Esophagus muscularis mucosa (tissue), 4 donors: Measurements from ENCODE around the gene PDE8B. TPM values are rescaled to one million over a fixed set of nuclear protein-coding genes. Genes with fewer than 3 reads are reported as not detected.

Experiments
- DNase-seq: peaks from one replicate; pipeline ENCODE4 v3.0.0-alpha.2; 2017; ENCODE audit errors: extremely low spot score
- H3K27ac ChIP-seq, 4 donors: fragments of 200-600 bp; sonication (generic); replicated peaks in 1 of 4; 1 replicate in 3 of 4; 2 replicates in 1 of 4; pipeline ENCODE4 v1.5.1; 2016 to 2019; ENCODE audit warnings: mild to moderate bottlenecking in 1 of 4
- H3K27me3 ChIP-seq, 4 donors: fragments of 200-600 bp; sonication (generic); one replicate each; pipeline versions ENCODE4 v1.5.1 to v1.6.0; 2016 to 2019
- H3K36me3 ChIP-seq, 4 donors: fragments of 200-600 bp; sonication (generic); one replicate each; pipeline ENCODE4 v1.5.1; 2016 to 2019
- H3K4me1 ChIP-seq, 4 donors: fragments of 200-600 bp; sonication (generic); one replicate each; pipeline ENCODE4 v1.5.1; 2016 to 2019
- H3K4me3 ChIP-seq, 4 donors: fragments of 200-600 bp; sonication (generic); 1 replicate in 2 of 4; 2 replicates in 2 of 4; pipeline ENCODE4 v1.5.1; 2016 to 2019; ENCODE audit warnings: mild to moderate bottlenecking in 4 of 4, moderate library complexity in 1 of 4
- H3K9me3 ChIP-seq, 4 donors: fragments of 200-600 bp; sonication (generic); 1 replicate in 3 of 4; 2 replicates in 1 of 4; pipeline ENCODE4 v1.5.1; 2016 to 2019
- EP300 ChIP-seq: sonication (generic); formaldehyde crosslinking; IDR thresholded peaks from one replicate; pipeline ENCODE4 v1.6.1; 2017; ENCODE audit warnings: antibody characterized with exemption
- POLR2A ChIP-seq: fragments of 450-650 bp; IDR thresholded peaks from one replicate; pipeline ENCODE4 v1.6.1; 2017; ENCODE audit warnings: antibody characterized with exemption, moderate library complexity, mild to moderate bottlenecking, low read depth
- POLR2AphosphoS5 ChIP-seq, 2 donors: sonication (generic); formaldehyde crosslinking; IDR thresholded peaks; one replicate each; pipeline ENCODE4 v1.6.1; 2017; ENCODE audit warnings: antibody characterized with exemption in 2 of 2
- WGBS: methylation state at CpG from one replicate; pipeline ENCODE4 v1.1.5; 2018; 5-methylcytosine and 5-hydroxymethylcytosine counted together
- intact Hi-C: fragments of 100-400 bp; cut with DNase I; formaldehyde crosslinking; loops from one replicate; pipeline ENCODE4 v1.15.1; 2023
- total RNA-seq, 4 donors: library from RNA; depleted of rRNA; stranded (reverse); fragments of >200 nt; gene quantifications; one replicate each; pipeline versions ENCODE4 v1.1.0 to v1.2.1, GENCODE V29; 2016
- TF ChIP-seq, protein P1 (sequence below), 3 experiments: fragments of 200-600 bp in 2 of 3; fragments of 450-650 bp in 1 of 3; sonication (generic) in 2 of 3; IDR thresholded peaks; one replicate each; pipeline ENCODE4 v1.5.1; 2017 to 2019; ENCODE audit warnings: antibody characterized with exemption in 3 of 3, mild to moderate bottlenecking in 2 of 3, moderate library complexity in 1 of 3

PDE8B gene
- total RNA-seq, 4 donors from 2014 or later, result 0.83 to 7.1 (median 1.5) TPM

- Histone ChIP-seq H3K4me1 (peaks cover 0 to 25% (median 24%) of the 10 kb centered on the region in 4 donors), H3K36me3 (peaks cover 16 to 74% (median 44%) of the 10 kb centered on the region in 4 donors), H3K9me3 (no peaks in the 10 kb centered on the region), H3K27me3 (no peaks in the 10 kb centered on the region), H3K27ac (no peak overlapping the region), H3K4me3 (no peak overlapping the region)
- intact Hi-C loops, result no loop called here
- WGBS, result 98% methylated on average over 3 of the region's 3 CpGs
- no peak for DNase-seq
- TF ChIP-seq POLR2AphosphoS5 (IDR thresholded peaks at IDR 0.05) (no peak), POLR2A (no peak)
These were observed 220.8 kb downstream of the PDE8B start for GRCh38 chr5:77431286-77431685.

GRCh38 chr5:77431719-77432118 lies 221.2 kb downstream of the PDE8B start:
- Histone ChIP-seq H3K36me3 (peaks cover 16 to 75% (median 48%) of the 10 kb centered on the region in 4 donors), H3K4me3 (no peak overlapping the region), H3K9me3 (no peaks in the 10 kb centered on the region), H3K27me3 (no peaks in the 10 kb centered on the region), H3K27ac (no peak overlapping the region), H3K4me1 (peaks cover 0 to 22% (median 20%) of the 10 kb centered on the region in 4 donors)
- TF ChIP-seq EP300, result no peak
- TF ChIP-seq POLR2A, result no peak
- no peak for TF ChIP-seq POLR2AphosphoS5 (IDR thresholded peaks at IDR 0.05)
- TF ChIP-seq, protein P1, sequence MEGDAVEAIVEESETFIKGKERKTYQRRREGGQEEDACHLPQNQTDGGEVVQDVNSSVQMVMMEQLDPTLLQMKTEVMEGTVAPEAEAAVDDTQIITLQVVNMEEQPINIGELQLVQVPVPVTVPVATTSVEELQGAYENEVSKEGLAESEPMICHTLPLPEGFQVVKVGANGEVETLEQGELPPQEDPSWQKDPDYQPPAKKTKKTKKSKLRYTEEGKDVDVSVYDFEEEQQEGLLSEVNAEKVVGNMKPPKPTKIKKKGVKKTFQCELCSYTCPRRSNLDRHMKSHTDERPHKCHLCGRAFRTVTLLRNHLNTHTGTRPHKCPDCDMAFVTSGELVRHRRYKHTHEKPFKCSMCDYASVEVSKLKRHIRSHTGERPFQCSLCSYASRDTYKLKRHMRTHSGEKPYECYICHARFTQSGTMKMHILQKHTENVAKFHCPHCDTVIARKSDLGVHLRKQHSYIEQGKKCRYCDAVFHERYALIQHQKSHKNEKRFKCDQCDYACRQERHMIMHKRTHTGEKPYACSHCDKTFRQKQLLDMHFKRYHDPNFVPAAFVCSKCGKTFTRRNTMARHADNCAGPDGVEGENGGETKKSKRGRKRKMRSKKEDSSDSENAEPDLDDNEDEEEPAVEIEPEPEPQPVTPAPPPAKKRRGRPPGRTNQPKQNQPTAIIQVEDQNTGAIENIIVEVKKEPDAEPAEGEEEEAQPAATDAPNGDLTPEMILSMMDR (IDR thresholded peaks at IDR 0.05), result no peak
- no peak for DNase-seq
- intact Hi-C loops, result no loop called here
- WGBS, result 96% methylated on average over 1 of the region's 1 CpG

GRCh38 chr5:77437194-77437593 lies 226.7 kb downstream of the PDE8B start:
- TF ChIP-seq, protein P1 (IDR thresholded peaks at IDR 0.05), result no peak
- TF ChIP-seq EP300 (no peak), POLR2A (no peak), POLR2AphosphoS5 (IDR thresholded peaks at IDR 0.05) (no peak)
- 84% methylated on average over 5 of the region's 5 CpGs for WGBS
- Histone ChIP-seq H3K36me3 (peaks cover 27 to 80% (median 49%) of the 10 kb centered on the region in 4 donors), H3K27ac (no peak overlapping the region), H3K9me3 (no peaks in the 10 kb centered on the region), H3K27me3 (no peaks in the 10 kb centered on the region), H3K4me1 (no peaks in the 10 kb centered on the region), H3K4me3 (no peak overlapping the region)
- DNase-seq, result no peak
- intact Hi-C loops, result no loop called here

GRCh38 chr5:77438071-77438470 lies 227.6 kb downstream of the PDE8B start:
- Histone ChIP-seq H3K4me3 (no peak overlapping the region), H3K9me3 (no peaks in the 10 kb centered on the region), H3K27ac (no peak overlapping the region), H3K36me3 (peaks cover 27 to 73% (median 41%) of the 10 kb centered on the region in 4 donors), H3K27me3 (no peaks in the 10 kb centered on the region), H3K4me1 (no peaks in the 10 kb centered on the region)
- no peak for DNase-seq
- intact Hi-C loops, result no loop called here
- WGBS, result 60% methylated on average over 3 of the region's 3 CpGs
- TF ChIP-seq POLR2AphosphoS5 (IDR thresholded peaks at IDR 0.05) (no peak), EP300 (no peak), POLR2A (no peak)
- TF ChIP-seq, protein P1 (IDR thresholded peaks at IDR 0.05), result no peak

- peaks cover 8 to 56% (median 24%) of the 10 kb centered on the region in 4 donors for H3K36me3 ChIP-seq
- TF ChIP-seq, protein P1 (IDR thresholded peaks at IDR 0.05), result no peak
- TF ChIP-seq EP300 (no peak), POLR2AphosphoS5 (IDR thresholded peaks at IDR 0.05) (no peak), POLR2A (no peak)
- no peak overlapping the region for H3K27ac ChIP-seq
- H3K4me3 ChIP-seq, result no peak overlapping the region
- intact Hi-C loops, result no loop called here
- H3K9me3 ChIP-seq, result no peaks in the 10 kb centered on the region
- WGBS, result 50% methylated on average over 1 of the region's 1 CpG
- no peak for DNase-seq
- H3K4me1 ChIP-seq, result no peaks in the 10 kb centered on the region
- no peaks in the 10 kb centered on the region for H3K27me3 ChIP-seq
These were observed 233.2 kb downstream of the PDE8B start for GRCh38 chr5:77443670-77444069.
